Measurements from ENCODE around the gene F10.

The F10 gene

DNA sequence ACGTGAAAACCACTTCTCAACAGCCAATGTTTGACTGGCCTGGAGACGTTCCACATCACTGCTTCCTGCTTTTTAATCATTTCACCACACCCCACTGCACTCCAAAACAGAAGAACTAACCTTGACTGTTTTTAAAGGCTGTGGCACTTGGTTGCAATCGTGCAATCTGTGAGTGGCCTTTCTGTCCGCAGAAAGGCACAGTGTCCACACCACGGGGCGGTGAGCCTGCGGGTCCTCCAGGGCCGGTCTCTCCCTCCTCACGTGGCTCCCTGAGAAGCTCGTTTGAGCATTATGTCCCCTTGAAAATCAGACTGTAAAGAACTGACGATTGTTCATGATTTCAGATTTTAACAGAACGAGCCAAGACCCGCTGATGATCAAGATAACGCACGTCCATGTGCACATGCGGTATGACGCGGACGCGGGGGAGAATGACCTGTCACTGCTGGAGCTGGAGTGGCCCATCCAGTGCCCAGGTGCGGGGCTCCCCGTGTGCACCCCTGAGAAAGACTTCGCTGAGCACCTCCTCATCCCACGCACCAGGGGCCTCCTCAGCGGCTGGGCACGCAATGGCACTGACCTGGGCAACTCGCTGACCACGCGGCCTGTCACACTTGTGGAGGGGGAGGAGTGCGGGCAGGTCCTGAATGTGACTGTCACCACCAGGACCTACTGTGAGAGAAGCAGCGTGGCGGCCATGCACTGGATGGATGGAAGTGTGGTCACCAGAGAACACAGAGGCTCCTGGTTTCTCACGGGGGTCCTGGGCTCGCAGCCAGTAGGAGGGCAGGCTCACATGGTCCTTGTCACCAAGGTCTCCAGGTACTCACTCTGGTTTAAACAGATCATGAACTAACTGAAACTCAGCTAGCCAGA is 48.9 kb downstream of the F10 start:
- DNase-seq (ENCODE audit: low read depth), result no peak

- no peak for DNase-seq (ENCODE audit: low read depth)
These were observed 49.9 kb downstream of the F10 start for GRCh38 chr13:113172419-113172926.

DNA sequence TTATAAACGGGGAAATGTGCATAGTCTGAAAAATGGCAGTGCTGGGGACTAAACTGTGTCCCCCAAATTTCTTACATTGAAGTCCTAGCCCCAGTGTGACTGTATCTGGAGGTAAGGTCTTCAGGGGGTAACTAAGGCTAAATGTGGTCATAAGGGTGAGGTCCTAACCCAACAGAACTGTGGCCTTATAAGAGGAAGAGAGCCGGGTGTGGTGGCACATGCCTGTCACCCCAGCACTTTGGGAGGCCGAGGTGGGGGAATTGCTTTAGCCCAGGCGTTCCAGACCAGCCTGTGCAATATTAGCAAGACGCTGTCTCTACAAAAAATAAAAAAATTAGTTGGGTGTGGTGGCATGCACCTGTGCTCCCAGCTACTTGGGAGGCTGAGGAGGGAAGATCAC is 53.7 kb downstream of the F10 start:
- peak; percentile 41 for DNase-seq (ENCODE audit: low read depth)

- DNase-seq (ENCODE audit: low read depth), result no peak
These were observed 54.2 kb downstream of the F10 start for GRCh38 chr13:113176822-113177221.

DNA sequence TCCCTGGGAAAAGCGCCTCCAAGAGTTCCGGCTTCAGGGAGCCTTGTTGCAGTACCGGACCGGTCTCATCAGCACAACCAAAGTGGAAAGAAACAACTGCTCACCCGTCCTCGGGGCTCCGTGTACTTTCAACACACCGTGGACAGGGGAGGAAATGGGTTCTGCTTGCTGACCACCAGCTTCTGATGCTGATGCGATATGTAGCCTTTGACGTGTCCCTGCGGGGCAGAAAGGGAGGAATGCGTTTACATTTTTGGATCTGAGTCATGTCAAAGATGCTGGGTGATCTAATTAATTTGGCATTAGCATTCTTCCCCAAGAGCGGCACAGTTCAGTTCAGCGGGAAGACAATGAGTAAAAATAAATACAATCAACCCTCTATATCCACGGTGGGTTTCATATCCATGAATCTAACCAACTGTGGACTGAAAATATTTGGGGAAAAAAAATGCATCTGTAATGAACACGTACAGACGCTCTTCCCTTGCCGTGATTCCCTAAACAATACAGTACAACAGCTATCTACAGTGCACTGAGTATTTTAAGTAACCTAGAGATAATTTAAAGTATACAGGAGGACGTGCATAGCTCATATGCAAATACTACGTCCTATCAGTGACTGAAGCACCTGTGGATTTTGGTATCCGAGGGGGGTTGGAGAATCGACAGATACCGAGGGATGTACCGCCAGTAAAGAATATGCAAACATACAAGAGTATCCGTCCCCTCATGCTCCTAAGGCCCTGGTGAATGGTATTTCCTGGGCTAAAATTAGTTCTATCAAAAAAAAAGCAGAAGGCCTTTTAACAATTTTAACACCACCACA is 55.7 kb downstream of the F10 start:
- no peak for DNase-seq (ENCODE audit: low read depth)

DNA sequence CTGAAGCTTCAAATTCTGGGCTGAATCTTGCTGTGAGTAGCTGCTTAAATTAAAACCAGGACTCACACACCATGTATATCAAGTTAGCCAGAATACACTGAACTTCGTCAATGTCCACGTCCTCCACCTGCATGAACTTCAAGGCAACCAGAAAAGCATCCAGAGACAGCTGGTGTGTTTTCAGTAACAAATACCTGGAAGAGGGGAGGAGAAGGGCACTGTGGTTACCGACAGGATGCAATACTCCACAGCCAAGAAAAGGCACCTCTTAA is 56.2 kb downstream of the F10 start:
- DNase-seq (ENCODE audit: low read depth), result no peak

- DNase-seq (ENCODE audit: low read depth), result no peak
These were observed 57.0 kb downstream of the F10 start for GRCh38 chr13:113179374-113180230.

DNA sequence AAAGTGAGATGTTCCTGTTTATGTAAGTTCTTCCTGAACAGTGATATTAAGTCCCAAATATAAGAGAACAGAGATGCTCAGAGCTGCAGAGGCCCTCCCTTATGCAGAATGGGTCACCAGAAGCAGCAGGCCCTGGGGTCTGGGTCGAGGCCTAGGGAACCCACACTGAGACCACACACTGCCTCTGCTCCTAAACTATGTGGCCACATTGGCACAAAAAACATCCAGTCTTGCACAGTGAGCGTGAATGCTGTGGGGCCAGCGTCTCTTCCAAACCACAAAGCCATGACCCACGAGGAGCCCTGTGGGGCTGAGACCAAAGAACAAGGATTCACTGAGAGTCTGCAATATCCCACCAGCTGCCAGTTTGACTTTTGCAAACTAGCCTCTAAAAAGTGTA is 59.4 kb downstream of the F10 start:
- DNase-seq (ENCODE audit: low read depth), result no peak

- no peak for DNase-seq (ENCODE audit: low read depth)
These were observed 61.0 kb downstream of the F10 start for GRCh38 chr13:113183450-113184129.

DNA sequence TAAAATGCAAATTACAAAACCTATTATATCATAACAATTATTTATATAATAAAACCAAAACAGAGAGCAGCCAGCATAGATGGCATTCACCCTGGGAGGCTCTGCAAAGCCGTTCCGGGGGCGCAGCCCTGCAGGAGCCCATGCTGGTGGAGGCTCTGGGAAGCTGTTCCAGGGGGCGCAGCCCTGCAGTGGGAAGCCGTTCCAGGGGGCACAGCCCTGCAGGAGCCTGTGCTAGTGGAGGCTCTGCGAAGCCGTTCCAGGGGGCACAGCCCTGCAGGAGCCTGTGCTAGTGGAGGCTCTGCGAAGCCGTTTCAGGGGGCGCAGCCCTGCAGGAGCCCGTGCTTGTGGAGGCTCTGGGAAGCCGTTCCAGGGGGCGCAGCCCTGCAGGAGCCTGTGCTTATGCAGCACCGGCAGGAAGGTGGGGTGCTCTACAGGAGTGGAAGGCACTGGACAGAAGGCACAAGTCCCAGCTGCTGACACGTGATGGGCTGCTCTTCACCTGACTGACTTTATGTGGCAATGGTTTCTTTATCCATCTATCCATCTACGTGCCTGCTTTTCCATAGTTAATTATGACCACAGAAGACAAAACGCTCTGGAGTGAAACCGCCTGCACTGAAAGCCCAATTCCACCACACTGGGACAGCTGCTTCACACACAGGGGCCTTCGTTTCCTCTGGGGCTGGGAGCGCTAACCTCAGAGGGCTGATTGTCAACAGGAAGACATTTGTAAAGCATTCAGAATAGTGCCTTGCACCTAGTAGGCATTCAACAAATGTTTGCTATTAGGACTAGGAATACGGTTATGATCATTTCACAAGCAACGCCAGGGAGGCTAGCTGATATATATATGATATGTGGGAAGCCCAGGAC is 62.2 kb downstream of the F10 start:
- peak; percentile 34 for DNase-seq (ENCODE audit: low read depth)

DNA sequence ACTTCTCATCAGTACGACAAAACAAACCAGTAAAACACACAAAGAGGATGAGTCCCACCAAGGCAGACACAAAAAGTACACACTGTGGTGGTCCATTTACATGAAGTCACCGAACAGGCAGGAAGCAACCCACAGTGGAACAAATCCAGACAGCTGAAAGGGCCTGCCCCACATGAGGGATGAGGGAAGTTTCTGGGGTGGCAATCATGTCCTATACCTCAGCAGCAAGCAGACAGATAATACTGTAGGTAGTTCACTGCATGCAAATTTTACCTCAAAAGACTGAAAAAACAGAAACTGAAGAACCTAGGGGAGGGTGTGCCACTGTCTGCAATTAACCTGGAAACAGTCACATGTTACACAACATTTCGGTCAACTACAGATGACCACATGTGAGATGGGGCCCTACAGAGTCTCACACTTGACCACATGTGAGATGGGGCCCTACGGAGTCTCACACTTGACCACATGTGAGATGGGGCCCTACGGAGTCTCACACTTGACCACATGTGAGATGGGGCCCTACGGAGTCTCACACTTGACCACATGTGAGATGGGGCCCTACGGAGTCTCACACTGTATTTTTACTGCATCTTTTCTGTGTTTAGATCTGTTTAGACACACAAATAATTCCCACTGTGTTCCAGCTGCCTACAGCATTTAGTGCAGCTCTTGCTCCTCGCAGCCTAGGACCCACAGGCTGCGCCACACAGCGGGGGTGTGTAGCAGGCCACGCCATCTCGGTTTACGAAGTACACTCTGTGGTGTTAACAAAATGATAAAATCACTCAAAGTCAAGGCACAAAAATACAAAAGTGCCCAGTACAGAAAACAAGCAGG is 63.7 kb downstream of the F10 start:
- DNase-seq (ENCODE audit: low read depth), result no peak

- no peak for DNase-seq (ENCODE audit: low read depth)
These were observed 64.7 kb downstream of the F10 start for GRCh38 chr13:113187263-113187669.

DNA sequence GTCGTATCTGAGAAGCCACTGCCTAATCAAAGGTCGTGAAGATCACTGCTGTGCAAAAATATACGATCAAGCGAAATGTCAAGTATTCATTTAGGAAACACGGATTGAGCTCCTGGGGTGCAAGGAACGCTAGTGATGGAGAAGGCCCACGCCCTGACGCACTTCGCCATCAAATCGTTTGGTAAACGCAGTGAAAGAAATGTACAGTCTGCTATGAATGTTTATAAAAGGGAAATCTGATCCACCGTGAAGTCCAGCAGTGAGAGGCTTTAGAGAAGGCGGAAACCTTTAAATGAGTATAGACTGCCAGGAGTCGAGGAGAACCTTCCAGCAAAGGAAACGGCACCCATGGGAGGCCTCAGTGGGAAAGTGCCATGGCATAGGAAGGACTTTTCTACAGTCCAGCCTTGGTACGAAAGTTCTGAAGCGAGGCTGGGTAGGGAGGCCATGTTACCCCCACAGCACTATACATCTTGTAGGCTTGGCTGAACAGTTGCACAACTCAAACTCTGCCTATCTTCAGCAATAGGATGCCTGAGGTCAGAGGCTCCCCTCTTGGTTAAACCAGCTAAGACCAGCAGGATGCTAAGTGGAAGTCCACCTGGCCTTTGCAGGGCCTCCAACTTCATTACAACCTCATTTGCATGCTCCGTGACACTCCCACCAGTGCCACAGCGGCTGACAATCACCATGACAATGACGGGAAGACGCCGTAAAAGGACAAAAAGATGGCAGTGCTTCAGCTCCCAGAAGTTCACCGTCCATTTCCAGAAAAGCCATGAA is 65.5 kb downstream of the F10 start:
- no peak for DNase-seq (ENCODE audit: low read depth)

DNA sequence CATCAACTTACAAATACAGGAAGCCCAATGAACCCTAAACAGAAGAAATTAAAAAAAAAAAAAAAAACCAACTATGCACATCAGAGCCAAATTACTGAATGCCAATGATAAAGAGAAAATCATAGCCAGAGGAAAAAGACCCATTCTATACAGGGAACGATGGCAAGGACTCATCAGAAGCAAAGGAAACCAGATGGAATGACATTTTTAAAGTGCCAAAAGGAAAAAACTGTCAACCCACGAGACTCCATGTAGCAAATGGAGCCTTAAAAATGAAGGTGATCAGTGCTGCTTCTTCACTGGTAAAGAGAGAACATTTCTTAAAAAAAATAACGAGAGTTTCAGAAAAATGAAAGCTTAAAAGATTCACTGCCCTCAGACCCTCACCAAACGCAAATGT is 67.6 kb downstream of the F10 start:
- no peak for DNase-seq (ENCODE audit: low read depth)

DNA sequence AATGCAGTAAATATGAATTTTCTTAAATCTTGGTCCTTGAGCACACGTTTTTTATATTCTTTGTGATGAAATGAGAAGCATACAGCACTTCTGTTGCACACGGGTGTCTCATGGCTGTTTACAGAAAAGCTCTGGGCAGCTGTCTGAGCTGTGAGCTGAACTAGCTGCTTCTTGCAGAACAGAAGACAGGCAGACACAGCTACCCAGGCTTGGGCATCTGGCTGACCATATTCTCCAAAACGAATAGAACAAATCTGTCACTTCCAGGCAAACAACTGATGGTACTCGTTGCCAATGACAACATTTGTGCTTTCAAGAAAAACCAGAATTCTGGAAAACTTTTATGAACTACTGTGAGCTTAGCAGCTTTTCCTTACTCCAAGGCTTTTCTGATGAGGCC is 69.7 kb downstream of the F10 start:
- DNase-seq (ENCODE audit: low read depth), result no peak

DNA sequence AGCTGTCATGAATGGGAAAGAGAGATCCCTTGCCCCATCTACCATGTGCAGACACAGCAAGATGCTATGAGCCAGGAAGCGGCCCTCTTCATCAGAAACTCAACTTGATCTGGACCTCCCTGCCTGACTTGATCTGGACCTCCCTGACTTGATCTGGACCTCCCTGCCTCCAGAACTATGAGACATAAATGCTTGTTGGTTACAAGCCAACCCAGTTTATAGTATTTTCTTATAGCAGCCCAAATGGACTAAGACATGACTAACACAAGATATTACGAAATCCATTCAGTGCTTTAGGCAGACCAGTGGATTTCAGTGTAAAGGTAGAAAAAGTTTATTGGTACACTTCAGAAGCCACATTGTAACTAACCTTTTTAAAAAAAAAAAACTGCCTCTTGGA is 70.3 kb downstream of the F10 start:
- DNase-seq (ENCODE audit: low read depth), result no peak

DNA sequence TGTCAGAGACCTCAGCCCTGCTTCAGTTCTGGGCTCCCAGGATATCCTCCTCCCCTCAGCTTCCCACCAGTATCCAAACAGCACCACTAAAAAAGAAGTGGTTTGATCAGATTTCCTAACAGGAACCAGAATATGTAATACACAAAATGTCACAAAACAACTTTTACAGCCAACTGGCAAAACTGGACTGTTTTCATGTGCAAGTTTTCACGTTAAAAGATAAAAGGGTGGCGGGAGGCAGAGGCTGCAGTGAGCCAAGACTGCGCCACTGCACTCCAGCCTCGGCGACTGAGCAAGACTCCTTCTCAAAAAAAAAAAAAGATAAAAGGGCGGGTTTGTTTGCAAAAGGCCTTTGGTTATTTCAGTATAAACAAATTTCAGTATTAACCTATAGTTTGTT is 72.8 kb downstream of the F10 start:
- no peak for DNase-seq (ENCODE audit: low read depth)

GRCh38 chr13:113196970-113197737 is 74.6 kb downstream of the F10 start:
- DNase-seq (ENCODE audit: low read depth), result no peak

Data from activated T-helper 1 cell treated with Interleukin-2 at 50 U/mL for 16 hours (primary cell).